Body of pancreas (tissue), 4 donors: Measurements from ENCODE around the gene RFT1. TPM values are rescaled to one million over a fixed set of nuclear protein-coding genes. Genes with fewer than 3 reads are reported as not detected.

ENCODE experiments used
- ATAC-seq: fragments of 150-250 bp; one replicate; pipeline ENCODE4 v1.9.1; 2016
- DNase-seq, 4 donors: peaks; one replicate each; pipeline ENCODE4 v3.0.0-alpha.2; 2019
- H3K27ac ChIP-seq, 4 donors: fragments of 200-600 bp; sonication (generic); 1 replicate in 3 of 4; 2 replicates in 1 of 4; pipeline versions ENCODE4 v1.5.1 to v1.6.1; 2016 to 2019; ENCODE audit warnings: mild to moderate bottlenecking in 1 of 4, mixed read lengths in 1 of 4, moderate library complexity in 1 of 4
- H3K27me3 ChIP-seq, 2 donors: fragments of 200-600 bp; sonication (generic); one replicate each; pipeline ENCODE4 v1.6.0; 2016; ENCODE audit warnings: mild to moderate bottlenecking in 1 of 2
- H3K36me3 ChIP-seq, 2 donors: fragments of 200-600 bp; sonication (generic); replicated peaks in 1 of 2; 2 replicates each; pipeline ENCODE4 v1.5.1; 2016; ENCODE audit warnings: low read depth in 2 of 2; ENCODE audit not compliant: insufficient read depth in 1 of 2
- H3K4me1 ChIP-seq: fragments of 200-600 bp; sonication (generic); one replicate; pipeline ENCODE4 v1.6.0; 2016
- H3K4me3 ChIP-seq, 2 donors: fragments of 200-600 bp; sonication (generic); 1 replicate in 1 of 2; 2 replicates in 1 of 2; pipeline ENCODE4 v1.5.1; 2016 to 2019
- H3K9me3 ChIP-seq, 3 donors: fragments of 200-600 bp; sonication (generic); 1 replicate in 2 of 3; 2 replicates in 1 of 3; pipeline ENCODE4 v1.5.1; 2016
- POLR2A ChIP-seq, 3 donors: fragments of 450-650 bp; IDR thresholded peaks; one replicate each; pipeline ENCODE4 v1.6.1; 2016; ENCODE audit warnings: antibody characterized with exemption in 3 of 3, mild to moderate bottlenecking in 2 of 3
- WGBS, 2 donors: methylation state at CpG; one replicate each; pipeline ENCODE4 v1.1.5; 2017; 5-methylcytosine and 5-hydroxymethylcytosine counted together
- intact Hi-C: fragments of 100-400 bp; cut with DNase I; formaldehyde crosslinking; loops from one replicate; pipeline ENCODE4 v1.15.1; 2023
- total RNA-seq, 2 donors: library from RNA; depleted of rRNA; stranded (reverse); fragments of >200 nt; gene quantifications; one replicate each; pipeline ENCODE4 v1.1.0, GENCODE V29; 2016
- TF ChIP-seq, protein P1 (sequence below), 7 experiments: fragments of 450-650 bp in 4 of 7; fragments of 200-600 bp in 3 of 7; sonication (generic) in 3 of 7; IDR thresholded peaks; one replicate each; pipeline ENCODE4 v1.5.1; 2016 to 2019; ENCODE audit warnings: antibody characterized with exemption in 7 of 7

RFT1 gene
- total RNA-seq, 2 donors from 2014 or later = 10.6 to 19.8 TPM

GRCh38 chr3:53103397-53104296, 26.6 kb downstream of the RFT1 start:
- DNase-seq (no peak), ATAC-seq (no peak)
- Histone ChIP-seq H3K27ac (no peak overlapping the region), H3K27me3 (no peaks in the 10 kb centered on the region), H3K4me1 (no peaks in the 10 kb centered on the region), H3K9me3 (no peaks in the 10 kb centered on the region), H3K36me3 (peaks cover 4 to 27% of the 10 kb centered on the region in 2 donors), H3K4me3 (no peak overlapping the region)
- intact Hi-C loops = no loop called here
- 81 to 88% methylated on average over 16 of the region's 16 CpGs for WGBS, 2 donors
- no peak for TF ChIP-seq POLR2A (IDR thresholded peaks at IDR 0.05)
- TF ChIP-seq, protein P1, sequence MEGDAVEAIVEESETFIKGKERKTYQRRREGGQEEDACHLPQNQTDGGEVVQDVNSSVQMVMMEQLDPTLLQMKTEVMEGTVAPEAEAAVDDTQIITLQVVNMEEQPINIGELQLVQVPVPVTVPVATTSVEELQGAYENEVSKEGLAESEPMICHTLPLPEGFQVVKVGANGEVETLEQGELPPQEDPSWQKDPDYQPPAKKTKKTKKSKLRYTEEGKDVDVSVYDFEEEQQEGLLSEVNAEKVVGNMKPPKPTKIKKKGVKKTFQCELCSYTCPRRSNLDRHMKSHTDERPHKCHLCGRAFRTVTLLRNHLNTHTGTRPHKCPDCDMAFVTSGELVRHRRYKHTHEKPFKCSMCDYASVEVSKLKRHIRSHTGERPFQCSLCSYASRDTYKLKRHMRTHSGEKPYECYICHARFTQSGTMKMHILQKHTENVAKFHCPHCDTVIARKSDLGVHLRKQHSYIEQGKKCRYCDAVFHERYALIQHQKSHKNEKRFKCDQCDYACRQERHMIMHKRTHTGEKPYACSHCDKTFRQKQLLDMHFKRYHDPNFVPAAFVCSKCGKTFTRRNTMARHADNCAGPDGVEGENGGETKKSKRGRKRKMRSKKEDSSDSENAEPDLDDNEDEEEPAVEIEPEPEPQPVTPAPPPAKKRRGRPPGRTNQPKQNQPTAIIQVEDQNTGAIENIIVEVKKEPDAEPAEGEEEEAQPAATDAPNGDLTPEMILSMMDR (IDR thresholded peaks at IDR 0.05) = no peak

- peaks cover 4 to 27% of the 10 kb centered on the region in 2 donors for H3K36me3 ChIP-seq
- peak in 1 of 4 donors; percentile 20 for DNase-seq
- no peak overlapping the region for H3K4me3 ChIP-seq
- TF ChIP-seq POLR2A (IDR thresholded peaks at IDR 0.05) = no peak
- TF ChIP-seq, protein P1 (IDR thresholded peaks at IDR 0.05) = no peak
- no peak overlapping the region for H3K27ac ChIP-seq
- H3K27me3 ChIP-seq = no peaks in the 10 kb centered on the region
- 74 to 88% methylated on average over 6 of the region's 6 CpGs for WGBS, 2 donors
- no peaks in the 10 kb centered on the region for H3K4me1 ChIP-seq
- ATAC-seq = no peak
- no peaks in the 10 kb centered on the region for H3K9me3 ChIP-seq
- intact Hi-C loops = no loop called here
Observed at GRCh38 chr3:53102601-53103147, 27.6 kb downstream of the RFT1 start.

- H3K27ac ChIP-seq = no peak overlapping the region
- WGBS, 2 donors = 91 to 93% methylated on average over 12 of the region's 12 CpGs
- H3K4me1 ChIP-seq = no peaks in the 10 kb centered on the region
- intact Hi-C loops = no loop called here
- H3K27me3 ChIP-seq = no peaks in the 10 kb centered on the region
- TF ChIP-seq POLR2A (IDR thresholded peaks at IDR 0.05) = no peak
- TF ChIP-seq, protein P1 (IDR thresholded peaks at IDR 0.05) = no peak
- ATAC-seq (no peak), DNase-seq (no peak)
- H3K36me3 ChIP-seq = peaks cover 4 to 28% of the 10 kb centered on the region in 2 donors
- no peaks in the 10 kb centered on the region for H3K9me3 ChIP-seq
- H3K4me3 ChIP-seq = no peak overlapping the region
Observed at GRCh38 chr3:53101956-53102355, 28.3 kb downstream of the RFT1 start.

- TF ChIP-seq, protein P1 (IDR thresholded peaks at IDR 0.05) = no peak
- no peak for TF ChIP-seq POLR2A (IDR thresholded peaks at IDR 0.05)
- H3K36me3 ChIP-seq = peaks cover 4 to 28% of the 10 kb centered on the region in 2 donors
- intact Hi-C loops = no loop called here
- no peaks in the 10 kb centered on the region for H3K27me3 ChIP-seq
- H3K9me3 ChIP-seq = no peaks in the 10 kb centered on the region
- 86% methylated on average over 12 of the region's 12 CpGs for WGBS, 2 donors
- DNase-seq (no peak), ATAC-seq (no peak)
- H3K4me1 ChIP-seq = no peaks in the 10 kb centered on the region
- H3K27ac ChIP-seq = no peak overlapping the region
- no peak overlapping the region for H3K4me3 ChIP-seq
Observed at GRCh38 chr3:53100818-53101466, 29.3 kb downstream of the RFT1 start.
